GM12878 (cell line): ENCODE data around the gene SSH3. TPM values are rescaled to one million over a fixed set of nuclear protein-coding genes. Genes with fewer than 3 reads are reported as not detected.

ENCODE experiments used
- ATAC-seq: fragments of 200-7000 bp; cut with Tn5 transposase; 3 replicates; pipeline ENCODE4 v1.9.1; 2020; ENCODE audit warnings: mild to moderate bottlenecking, moderate library complexity
- BruUV-seq: library from RNA; stranded (reverse); fragments of 400-500 nt; replicated peaks from 2 replicates; lab custom pipeline; 2021; lab: Mats Ljungman, UMichigan
- CTCF ChIA-PET: fragments of 300-600 bp; sonication (Branson Sonifier 250); formaldehyde crosslinking; extraction: SDS; loops from one replicate; lab custom pipeline; 2021; ENCODE audit warnings: inconsistent platforms; lab: Yijun Ruan, JAX
- POLR2A ChIA-PET: fragments of 350-600 bp; formaldehyde crosslinking; extraction: SDS; loops from one replicate; lab custom pipeline; 2021; ENCODE audit warnings: inconsistent platforms; lab: Charles Lee
- RAD21 ChIA-PET: fragments of 300-600 bp; sonication (Branson Sonifier 250); formaldehyde crosslinking; loops from one replicate; lab custom pipeline; 2023; ENCODE audit warnings: antibody characterized with exemption; ENCODE audit not compliant: unreplicated experiment; lab: Charles Lee
- SMC1A ChIA-PET: fragments of 300-600 bp; sonication (Branson Sonifier 250); formaldehyde crosslinking; loops from one replicate; lab custom pipeline; 2023; ENCODE audit not compliant: unreplicated experiment, uncharacterized antibody; lab: Charles Lee
- DNase-seq: peaks from one replicate; pipeline ENCODE4 v3.0.0-alpha.2; 2011; ENCODE audit warnings: low read depth, low spot score
- FAIRE-seq: peaks from 3 replicates; lab custom pipeline; 2011; peaks lifted over from hg19 to GRCh38; lab: Jason Lieb, UNC
- H2AFZ ChIP-seq: 2 replicates; pipeline ENCODE4 v1.6.0; 2011; ENCODE audit warnings: low read depth, low read length, control low read depth; ENCODE audit not compliant: control insufficient read depth
- H3K27ac ChIP-seq: 2 replicates; pipeline ENCODE4 v1.5.1; 2011; ENCODE audit warnings: control low read depth; ENCODE audit not compliant: control insufficient read depth, insufficient read depth
- H3K27me3 ChIP-seq, 2 experiments: replicated peaks in 1 of 2; 2 replicates each; pipeline versions ENCODE4 v1.6.0 to v1.6.1; 2011; ENCODE audit warnings: low read length in 1 of 2; ENCODE audit not compliant: control insufficient read depth in 2 of 2, insufficient read depth in 2 of 2
- H3K36me3 ChIP-seq, 2 experiments: 2 replicates each; pipeline ENCODE4 v1.5.1; 2011; ENCODE audit warnings: low read length in 1 of 2; ENCODE audit not compliant: control insufficient read depth in 2 of 2, insufficient read depth in 2 of 2
- H3K4me1 ChIP-seq: 2 replicates; pipeline ENCODE4 v1.6.1; 2011; ENCODE audit warnings: mild to moderate bottlenecking, low read length, moderate library complexity, mixed read lengths; ENCODE audit not compliant: control insufficient read depth, insufficient read depth
- H3K4me2 ChIP-seq: 2 replicates; pipeline ENCODE4 v1.6.0; 2011; ENCODE audit warnings: control low read depth; ENCODE audit not compliant: control insufficient read depth, insufficient read depth
- H3K4me3 ChIP-seq: fragments of 200-600 bp; sonication (generic); 2 replicates; pipeline ENCODE4 v1.5.1; 2016
- H3K79me2 ChIP-seq: 2 replicates; pipeline ENCODE4 v1.6.0; 2011; ENCODE audit warnings: low read length; ENCODE audit not compliant: control insufficient read depth, insufficient read depth
- H3K9ac ChIP-seq: 2 replicates; pipeline ENCODE4 v1.8.0; 2011; ENCODE audit warnings: low read length, control low read depth, mixed read lengths; ENCODE audit not compliant: control insufficient read depth, insufficient read depth
- H3K9me3 ChIP-seq: replicated peaks from 3 replicates; pipeline ENCODE4 v1.5.1; 2011; ENCODE audit warnings: mild to moderate bottlenecking, low read length; ENCODE audit not compliant: control insufficient read depth, insufficient read depth
- H4K20me1 ChIP-seq: 2 replicates; pipeline ENCODE4 v1.6.0; 2011; ENCODE audit not compliant: control insufficient read depth, insufficient read depth
- ATF7 ChIP-seq: fragments of 450-650 bp; IDR thresholded peaks from 2 replicates; pipeline ENCODE4 v1.6.1; 2016; ENCODE audit warnings: low read depth, mild to moderate bottlenecking
- CBX3 ChIP-seq: fragments of 200-600 bp; sonication (generic); IDR thresholded peaks from 2 replicates; pipeline ENCODE4 v1.6.1; 2016; ENCODE audit warnings: low read depth, borderline replicate concordance
- CBX5 ChIP-seq: sonication (generic); IDR thresholded peaks from 2 replicates; pipeline ENCODE4 v1.6.1; 2016; ENCODE audit warnings: low read depth, moderate library complexity, mild to moderate bottlenecking, inconsistent platforms
- CEBPB ChIP-seq, 2 experiments: fragments of 150-350 bp in 1 of 2; IDR thresholded peaks; 2 replicates each; pipeline ENCODE4 v1.6.1; 2012 to 2014; ENCODE audit warnings: low read depth in 2 of 2, low read length in 2 of 2, borderline replicate concordance in 1 of 2, inconsistent platforms in 1 of 2
- DPF2 ChIP-seq: fragments of 450-650 bp; IDR thresholded peaks from 2 replicates; pipeline ENCODE4 v1.6.1; 2017; ENCODE audit warnings: mild to moderate bottlenecking
- HDAC2 ChIP-seq: fragments of 200-600 bp; sonication (generic); IDR thresholded peaks from 2 replicates; pipeline ENCODE4 v1.6.1; 2017
- HDAC6 ChIP-seq: fragments of 200-600 bp; sonication (generic); IDR thresholded peaks from one replicate; pipeline ENCODE4 v1.8.0; 2017; ENCODE audit warnings: antibody characterized with exemption; ENCODE audit not compliant: unreplicated experiment
- HDGF ChIP-seq: fragments of 450-650 bp; IDR thresholded peaks from 2 replicates; pipeline ENCODE4 v1.6.1; 2016; ENCODE audit warnings: antibody characterized with exemption
- IRF4 ChIP-seq: IDR thresholded peaks from 2 replicates; pipeline ENCODE4 v1.6.1; 2011; ENCODE audit warnings: low read depth, low read length
- IRF5 ChIP-seq: fragments of 450-650 bp; IDR thresholded peaks from 2 replicates; pipeline ENCODE4 v1.6.1; 2017; ENCODE audit warnings: borderline replicate concordance
- NFYB ChIP-seq: IDR thresholded peaks from 2 replicates; pipeline ENCODE4 v1.6.1; 2011; ENCODE audit warnings: low read depth, mild to moderate bottlenecking, low read length, improper control_type of control experiment, moderate library complexity; ENCODE audit not compliant: insufficient read depth
- PML ChIP-seq: IDR thresholded peaks from 2 replicates; pipeline ENCODE4 v1.6.1; 2012; ENCODE audit warnings: low read length, inconsistent platforms
- POLR2AphosphoS5 ChIP-seq: IDR thresholded peaks from 2 replicates; pipeline ENCODE4 v1.6.1; 2011; ENCODE audit warnings: mild to moderate bottlenecking, low read length, inconsistent platforms
- SIN3A ChIP-seq: IDR thresholded peaks from 2 replicates; pipeline ENCODE4 v1.6.1; 2012; ENCODE audit warnings: low read depth, low read length, improper control_type of control experiment
- SP1 ChIP-seq: IDR thresholded peaks from one replicate; pipeline ENCODE4 v1.6.1; 2011; ENCODE audit warnings: low read depth, low read length
- SREBF1 ChIP-seq: IDR thresholded peaks from 2 replicates; pipeline ENCODE4 v1.6.1; 2012; ENCODE audit warnings: mild to moderate bottlenecking, low read length
- TBL1XR1 ChIP-seq: IDR thresholded peaks from 2 replicates; pipeline ENCODE4 v1.6.1; 2012; ENCODE audit warnings: low read depth, low read length, improper control_type of control experiment
- YY1 ChIP-seq: IDR thresholded peaks from 2 replicates; pipeline ENCODE4 v1.6.1; 2011; ENCODE audit warnings: low read depth, mild to moderate bottlenecking, low read length
- ZNF217 ChIP-seq: fragments of 450-650 bp; IDR thresholded peaks from 2 replicates; pipeline ENCODE4 v1.6.1; 2017; ENCODE audit warnings: antibody characterized with exemption, mild to moderate bottlenecking
- WGBS: methylation state at CpG from one replicate; pipeline ENCODE4 v1.1.6; 2016; ENCODE audit warnings: low lambda C conversion rate; ENCODE audit not compliant: insufficient replicate concordance, insufficient coverage; ENCODE audit errors: missing lambda C conversion rate; 5-methylcytosine and 5-hydroxymethylcytosine counted together
- in situ Hi-C: fragments of 300-500 bp; cut with MboI; formaldehyde crosslinking; loops from 9 replicates; pipeline ENCODE4 v1.14.3; 2018; ENCODE audit warnings: mixed read lengths
- intact Hi-C: fragments of 100-400 bp; cut with micrococcal nuclease; formaldehyde crosslinking; loops from one replicate; pipeline ENCODE4 v1.14.2; 2022; ENCODE audit not compliant: unreplicated experiment
- polyA plus RNA-seq, 11 experiments: library from polyadenylated mRNA; depleted of rRNA in 4 of 11; unstranded in 6 of 11; stranded (reverse) in 5 of 11; fragments of >200 nt; fragmentation: Nextera tagmentation in 4 of 11; fragmentation: Illumina TruSeq in 1 of 11; extraction: Ambion mirVana in 4 of 11; extraction: Trizol in 1 of 11; gene quantifications; 1 replicate in 1 of 11; 2 replicates in 10 of 11; pipeline versions ENCODE4 v1.2.1 to v1.2.3, GENCODE V29; 2011 to 2016; ENCODE audit warnings: inconsistent platforms in 2 of 11, missing spikeins in 2 of 11, low read depth in 1 of 11
- total RNA-seq, 4 experiments: library from RNA; depleted of rRNA in 3 of 4; stranded (reverse); fragments of >200 nt in 3 of 4; fragmentation: Illumina TruSeq in 1 of 4; extraction: Trizol in 1 of 4; gene quantifications; 2 replicates each; pipeline versions ENCODE4 v1.2.1 to v1.2.3, GENCODE V29; 2013 to 2021
- TF ChIP-seq, protein P1 (sequence below): fragments of 150-350 bp; IDR thresholded peaks from 2 replicates; pipeline ENCODE4 v1.6.1; 2016; ENCODE audit warnings: low read depth, low read length

Gene SSH3
- total and polyA plus RNA-seq, 10 of the 15 experiments (the other 5 are each of a cell fraction or from before 2014, with no cell fraction given) = 0.05 to 0.83 (median 0.28) TPM; not detected in 3

GRCh38 chr11:67268081-67268961 is 35.0 kb upstream of the SSH3 start:
- Histone ChIP-seq H3K4me3 (peak overlapping the region; percentile 81), H3K27ac (peak overlapping the region; percentile 98), H3K27me3 (no peaks in the 10 kb centered on the region), H3K4me1 (peaks cover 54% of the 10 kb centered on the region), H3K79me2 (peaks cover 72% of the 10 kb centered on the region), H3K36me3 (peaks cover 4 to 5% of the 10 kb centered on the region in 2 experiments; a peak in 3 of 4 replicates), H3K4me2 (peak overlapping the region; percentile 100), H3K9ac (peak overlapping the region; percentile 98), H4K20me1 (no peaks in the 10 kb centered on the region), H3K9me3 (no peaks in the 10 kb centered on the region), H2AFZ (no peak overlapping the region)
- peak; percentile 66 for ATAC-seq
- BruUV-seq = TSS peak; percentile 51
- 1% methylated on average over 21 of the region's 21 CpGs for WGBS
- peak; percentile 93 for FAIRE-seq
- intact Hi-C loops = loop anchor here (1.0 to 10.0 kb wide), 4 partner anchors 9 to 216 kb away; partner anchors contain the start of gene AIP
- CTCF ChIA-PET = interaction anchor here (0.9 to 3.9 kb wide), 12 partner anchors 9 to 155 kb away, joined by 3 to 32 read pairs (median 8); partner anchors contain the start of genes ANKRD13D, KDM2A, POLD4 and RAD9A
- POLR2A ChIA-PET = interaction anchor here (0.8 to 4.8 kb wide), 11 partner anchors 9 to 191 kb away, joined by 3 to 46 read pairs (median 6); partner anchors contain the start of genes ANKRD13D, CLCF1, POLD4 and PPP1CA
- SMC1A ChIA-PET = interaction anchor here (0.9 to 6.1 kb wide), 8 partner anchors 9 to 114 kb away, joined by 4 to 35 read pairs (median 5); partner anchors contain the start of genes ANKRD13D and POLD4
- in situ Hi-C loops = no loop called here
- RAD21 ChIA-PET = interaction anchor here (1.0 to 6.6 kb wide), 11 partner anchors 9 to 149 kb away, joined by 3 to 33 read pairs (median 7); partner anchors contain the start of genes ANKRD13D, KDM2A and POLD4
- peak; percentile 78 for DNase-seq
- TF ChIP-seq TBL1XR1 (peak; percentile 85), SIN3A (peak; percentile 80), IRF5 (no peak), IRF4 (peak; percentile 95), ZNF217 (no peak), CBX5 (no peak), ATF7 (peak; percentile 61), SP1 (no peak), YY1 (0 out of 2 replicates have a peak, but pooled peaks have one; percentile 15), CBX3 (no peak), DPF2 (0 out of 2 replicates have a peak, but pooled peaks have one; percentile 26), NFYB (no peak), HDGF (no peak), CEBPB (IDR thresholded peaks at IDR 0.05; ENCODE audit: borderline replicate concordance in 1 of 2, low read depth in 2 of 2, low read length in 2 of 2) (no peak), SREBF1 (no peak), POLR2AphosphoS5 (0 out of 2 replicates have a peak, but pooled peaks have one; percentile 63), PML (no peak), HDAC6 (no peak), HDAC2 (no peak)
- TF ChIP-seq, protein P1, sequence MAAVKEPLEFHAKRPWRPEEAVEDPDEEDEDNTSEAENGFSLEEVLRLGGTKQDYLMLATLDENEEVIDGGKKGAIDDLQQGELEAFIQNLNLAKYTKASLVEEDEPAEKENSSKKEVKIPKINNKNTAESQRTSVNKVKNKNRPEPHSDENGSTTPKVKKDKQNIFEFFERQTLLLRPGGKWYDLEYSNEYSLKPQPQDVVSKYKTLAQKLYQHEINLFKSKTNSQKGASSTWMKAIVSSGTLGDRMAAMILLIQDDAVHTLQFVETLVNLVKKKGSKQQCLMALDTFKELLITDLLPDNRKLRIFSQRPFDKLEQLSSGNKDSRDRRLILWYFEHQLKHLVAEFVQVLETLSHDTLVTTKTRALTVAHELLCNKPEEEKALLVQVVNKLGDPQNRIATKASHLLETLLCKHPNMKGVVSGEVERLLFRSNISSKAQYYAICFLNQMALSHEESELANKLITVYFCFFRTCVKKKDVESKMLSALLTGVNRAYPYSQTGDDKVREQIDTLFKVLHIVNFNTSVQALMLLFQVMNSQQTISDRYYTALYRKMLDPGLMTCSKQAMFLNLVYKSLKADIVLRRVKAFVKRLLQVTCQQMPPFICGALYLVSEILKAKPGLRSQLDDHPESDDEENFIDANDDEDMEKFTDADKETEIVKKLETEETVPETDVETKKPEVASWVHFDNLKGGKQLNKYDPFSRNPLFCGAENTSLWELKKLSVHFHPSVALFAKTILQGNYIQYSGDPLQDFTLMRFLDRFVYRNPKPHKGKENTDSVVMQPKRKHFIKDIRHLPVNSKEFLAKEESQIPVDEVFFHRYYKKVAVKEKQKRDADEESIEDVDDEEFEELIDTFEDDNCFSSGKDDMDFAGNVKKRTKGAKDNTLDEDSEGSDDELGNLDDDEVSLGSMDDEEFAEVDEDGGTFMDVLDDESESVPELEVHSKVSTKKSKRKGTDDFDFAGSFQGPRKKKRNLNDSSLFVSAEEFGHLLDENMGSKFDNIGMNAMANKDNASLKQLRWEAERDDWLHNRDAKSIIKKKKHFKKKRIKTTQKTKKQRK = no peak
